Measurements from ENCODE around the gene B4GALT6. TPM values are rescaled to one million over a fixed set of nuclear protein-coding genes. Genes with fewer than 3 reads are reported as not detected.

Gene B4GALT6
- total RNA-seq, 1 donor from 2014 or later = 17.7 TPM

GRCh38 chr18:31683968-31684278 is 458 bp downstream of the B4GALT6 start:
- Histone ChIP-seq H3K27ac (ENCODE audit: low read depth, low read length) (peak overlapping the region; percentile 37), H3K4me3 (ENCODE audit: insufficient read depth, low read depth, low read length) (peak overlapping the region; percentile 86), H3K36me3 (ENCODE audit: insufficient read depth, low read length) (no peaks in the 10 kb centered on the region), H2AFZ (ENCODE audit: low read depth, low read length) (peak overlapping the region; percentile 94), H3K9me3 (ENCODE audit: insufficient read depth, low read depth, low read length) (no peaks in the 10 kb centered on the region), H3K4me2 (ENCODE audit: low read length) (peak overlapping the region; percentile 98), H3K79me2 (ENCODE audit: insufficient read depth, low read length) (peaks cover 5% of the 10 kb centered on the region), H4K20me1 (ENCODE audit: insufficient read depth, low read length) (no peaks in the 10 kb centered on the region), H3K4me1 (ENCODE audit: insufficient read depth, low read length) (peaks cover 19% of the 10 kb centered on the region), H3K27me3 (ENCODE audit: insufficient read depth, low read length) (no peaks in the 10 kb centered on the region), H3K9ac (ENCODE audit: low read length) (peak overlapping the region; percentile 83)
- Mint-ChIP-seq H3K9me3 (ENCODE audit: unreplicated experiment) (no peaks in the 10 kb centered on the region), H3K4me3 (ENCODE audit: unreplicated experiment) (peak overlapping the region; percentile 98), H3K27ac (ENCODE audit: unreplicated experiment) (peak overlapping the region; percentile 16), H3K4me1 (ENCODE audit: low read depth, unreplicated experiment) (peaks cover 14% of the 10 kb centered on the region), H3K36me3 (ENCODE audit: low read depth, unreplicated experiment) (no peaks in the 10 kb centered on the region), H3K27me3 (ENCODE audit: low read depth, unreplicated experiment) (no peaks in the 10 kb centered on the region)
- DNase-seq (ENCODE audit: low read depth) = no peak
- no peak for FAIRE-seq
- no peak for TF ChIP-seq CTCF (IDR thresholded peaks at IDR 0.05; ENCODE audit: insufficient read depth, low read depth, low read length)
- no peak for TF ChIP-seq EZH2 (IDR thresholded peaks at IDR 0.05; ENCODE audit: insufficient read depth, low read length)

GRCh38 chr18:31683106-31683505 is 1.3 kb downstream of the B4GALT6 start:
- Histone ChIP-seq H3K27ac (ENCODE audit: low read depth, low read length) (no peak overlapping the region), H3K4me2 (ENCODE audit: low read length) (peak overlapping the region; percentile 98), H3K4me3 (ENCODE audit: insufficient read depth, low read depth, low read length) (peak overlapping the region; percentile 86), H4K20me1 (ENCODE audit: insufficient read depth, low read length) (no peaks in the 10 kb centered on the region), H3K4me1 (ENCODE audit: insufficient read depth, low read length) (peaks cover 24% of the 10 kb centered on the region), H3K9ac (ENCODE audit: low read length) (no peak overlapping the region), H3K79me2 (ENCODE audit: insufficient read depth, low read length) (peaks cover 6% of the 10 kb centered on the region), H3K9me3 (ENCODE audit: insufficient read depth, low read depth, low read length) (no peaks in the 10 kb centered on the region), H3K27me3 (ENCODE audit: insufficient read depth, low read length) (no peaks in the 10 kb centered on the region), H3K36me3 (ENCODE audit: insufficient read depth, low read length) (no peaks in the 10 kb centered on the region), H2AFZ (ENCODE audit: low read depth, low read length) (no peak overlapping the region)
- TF ChIP-seq CTCF (IDR thresholded peaks at IDR 0.05; ENCODE audit: insufficient read depth, low read depth, low read length) = no peak
- TF ChIP-seq EZH2 (IDR thresholded peaks at IDR 0.05; ENCODE audit: insufficient read depth, low read length) = no peak
- Mint-ChIP-seq H3K4me3 (ENCODE audit: unreplicated experiment) (peak overlapping the region; percentile 98), H3K9me3 (ENCODE audit: unreplicated experiment) (no peaks in the 10 kb centered on the region), H3K4me1 (ENCODE audit: low read depth, unreplicated experiment) (peaks cover 14% of the 10 kb centered on the region), H3K27ac (ENCODE audit: unreplicated experiment) (no peak overlapping the region), H3K27me3 (ENCODE audit: low read depth, unreplicated experiment) (no peaks in the 10 kb centered on the region), H3K36me3 (ENCODE audit: low read depth, unreplicated experiment) (no peaks in the 10 kb centered on the region)
- FAIRE-seq = no peak
- no peak for DNase-seq (ENCODE audit: low read depth)

GRCh38 chr18:31680831-31681568 is 3.4 kb downstream of the B4GALT6 start:
- Histone ChIP-seq H2AFZ (ENCODE audit: low read depth, low read length) (no peak overlapping the region), H3K4me2 (ENCODE audit: low read length) (no peak overlapping the region), H3K9me3 (ENCODE audit: insufficient read depth, low read depth, low read length) (no peaks in the 10 kb centered on the region), H3K36me3 (ENCODE audit: insufficient read depth, low read length) (no peaks in the 10 kb centered on the region), H3K9ac (ENCODE audit: low read length) (no peak overlapping the region), H3K27me3 (ENCODE audit: insufficient read depth, low read length) (no peaks in the 10 kb centered on the region), H3K4me3 (ENCODE audit: insufficient read depth, low read depth, low read length) (no peak overlapping the region), H3K4me1 (ENCODE audit: insufficient read depth, low read length) (peaks cover 24% of the 10 kb centered on the region), H4K20me1 (ENCODE audit: insufficient read depth, low read length) (no peaks in the 10 kb centered on the region), H3K79me2 (ENCODE audit: insufficient read depth, low read length) (peaks cover 14% of the 10 kb centered on the region), H3K27ac (ENCODE audit: low read depth, low read length) (no peak overlapping the region)
- FAIRE-seq (no peak), DNase-seq (ENCODE audit: low read depth) (no peak)
- TF ChIP-seq CTCF (IDR thresholded peaks at IDR 0.05; ENCODE audit: insufficient read depth, low read depth, low read length) = no peak
- no peak for TF ChIP-seq EZH2 (IDR thresholded peaks at IDR 0.05; ENCODE audit: insufficient read depth, low read length)
- Mint-ChIP-seq H3K27ac (ENCODE audit: unreplicated experiment) (no peak overlapping the region), H3K27me3 (ENCODE audit: low read depth, unreplicated experiment) (no peaks in the 10 kb centered on the region), H3K36me3 (ENCODE audit: low read depth, unreplicated experiment) (no peaks in the 10 kb centered on the region), H3K4me3 (ENCODE audit: unreplicated experiment) (no peak overlapping the region), H3K4me1 (ENCODE audit: low read depth, unreplicated experiment) (peaks cover 11% of the 10 kb centered on the region), H3K9me3 (ENCODE audit: unreplicated experiment) (no peaks in the 10 kb centered on the region)
